HCT116 (cell line): ENCODE data around the gene NUDT14. TPM values are rescaled to one million over a fixed set of nuclear protein-coding genes. Genes with fewer than 3 reads are reported as not detected.

Experiments used
- ATAC-seq: fragments of 200-7000 bp; cut with Tn5 transposase; 2 replicates; pipeline ENCODE4 v1.9.1; 2020; ENCODE audit warnings: mild to moderate bottlenecking, moderate library complexity
- BruUV-seq: library from RNA; stranded (reverse); fragments of 400-500 nt; replicated peaks from 2 replicates; lab custom pipeline; 2021; lab: Mats Ljungman, UMichigan
- CTCF ChIA-PET: fragments of 300-600 bp; sonication (Branson Sonifier 250); formaldehyde crosslinking; loops from one replicate; lab custom pipeline; 2021; ENCODE audit warnings: antibody characterized with exemption; lab: Charles Lee
- POLR2A ChIA-PET: fragments of 300-600, 350-600 bp; sonication (Branson Sonifier 250); formaldehyde crosslinking; loops from one replicate; lab custom pipeline; 2021; ENCODE audit warnings: antibody characterized with exemption; lab: Charles Lee
- RAD21 ChIA-PET, 2 experiments: fragments of 300-600 bp; sonication (Branson Sonifier 250); formaldehyde crosslinking; loops; one replicate each; lab custom pipeline; 2023; ENCODE audit warnings: low total read pairs in 2 of 2; ENCODE audit not compliant: uncharacterized antibody in 2 of 2, unreplicated experiment in 2 of 2, low non-redundant PET in 1 of 2; lab: Charles Lee
- DNase-seq: peaks from one replicate; pipeline ENCODE4 v3.0.0-alpha.2; 2010; ENCODE audit warnings: low read depth, low spot score
- H2AFZ ChIP-seq: fragments of 200-600 bp; shearing (Covaris generic), sonication (generic); 2 replicates; pipeline ENCODE4 v1.6.1; 2017; ENCODE audit warnings: low read depth, mixed run types, mixed read lengths, antibody characterized with exemption, low read length; ENCODE audit not compliant: poor library complexity, severe bottlenecking
- H3K27ac ChIP-seq: 2 replicates; pipeline ENCODE4 v1.5.1; 2012; ENCODE audit warnings: low read depth, low read length
- H3K27me3 ChIP-seq: fragments of 200-600 bp; sonication (generic); 2 replicates; pipeline ENCODE4 v1.6.1; 2016; ENCODE audit warnings: mixed run types, low read length, mixed read lengths; ENCODE audit not compliant: insufficient read depth
- H3K36me3 ChIP-seq, 2 experiments: fragments of 200-500 bp in 1 of 2; fragments of 200-600 bp in 1 of 2; sonication (Bioruptor generic) in 1 of 2; sonication (generic) in 1 of 2; 2 replicates each; pipeline versions ENCODE4 v1.5.1 to v1.6.1; 2014 to 2016; ENCODE audit warnings: low read length in 2 of 2, inconsistent platforms in 1 of 2, mixed read lengths in 1 of 2, mixed run types in 1 of 2; ENCODE audit not compliant: insufficient read depth in 2 of 2, control insufficient read depth in 1 of 2
- H3K4me1 ChIP-seq, 2 experiments: fragments of 200-600 bp in 1 of 2; sonication (generic) in 1 of 2; 2 replicates each; pipeline versions ENCODE4 v1.5.1 to v1.6.1; 2012 to 2017; ENCODE audit warnings: low read length in 2 of 2, inconsistent platforms in 1 of 2, mild to moderate bottlenecking in 1 of 2, mixed read lengths in 1 of 2, mixed run types in 1 of 2, moderate library complexity in 1 of 2; ENCODE audit not compliant: insufficient read depth in 2 of 2, control insufficient read depth in 1 of 2
- H3K4me2 ChIP-seq: fragments of 200-600 bp; sonication (generic); 2 replicates; pipeline ENCODE4 v1.6.1; 2017; ENCODE audit warnings: mixed run types, low read length, mixed read lengths
- H3K4me3 ChIP-seq, 2 experiments: fragments of 200-600 bp in 1 of 2; sonication (generic) in 1 of 2; replicated peaks in 1 of 2; 2 replicates each; pipeline ENCODE4 v1.5.1; 2011 to 2016; ENCODE audit warnings: low read length in 2 of 2, control low read depth in 1 of 2, low read depth in 1 of 2, mild to moderate bottlenecking in 1 of 2, mixed read lengths in 1 of 2, mixed run types in 1 of 2
- H3K79me2 ChIP-seq: fragments of 200-600 bp; sonication (generic); 2 replicates; pipeline ENCODE4 v1.6.1; 2017; ENCODE audit warnings: mild to moderate bottlenecking, mixed run types, low read length, moderate library complexity, mixed read lengths; ENCODE audit not compliant: insufficient read depth
- H3K9ac ChIP-seq: fragments of 200-600 bp; sonication (generic); 2 replicates; pipeline ENCODE4 v1.6.1; 2016; ENCODE audit warnings: low read length, mixed read lengths
- H3K9me2 ChIP-seq: fragments of 200-600 bp; sonication (generic), shearing (Covaris generic); 2 replicates; pipeline ENCODE4 v1.6.1; 2017; ENCODE audit warnings: mixed run types, mild to moderate bottlenecking, moderate library complexity; ENCODE audit not compliant: insufficient read depth
- H3K9me3 ChIP-seq, 2 experiments: fragments of 200-500 bp in 1 of 2; fragments of 200-600 bp in 1 of 2; sonication (Bioruptor generic) in 1 of 2; sonication (generic) in 1 of 2; 2 replicates each; pipeline ENCODE4 v1.6.1; 2014 to 2017; ENCODE audit warnings: low read length in 2 of 2, mixed read lengths in 2 of 2, inconsistent platforms in 1 of 2, low read depth in 1 of 2, mild to moderate bottlenecking in 1 of 2, mixed run types in 1 of 2, moderate library complexity in 1 of 2; ENCODE audit not compliant: control insufficient read depth in 1 of 2, insufficient read depth in 1 of 2
- H4K20me1 ChIP-seq: fragments of 200-600 bp; sonication (generic), shearing (Covaris generic); 2 replicates; pipeline ENCODE4 v1.6.1; 2017; ENCODE audit warnings: mixed run types, mild to moderate bottlenecking, moderate library complexity; ENCODE audit not compliant: insufficient read depth
- CBX3 ChIP-seq: IDR thresholded peaks from 2 replicates; pipeline ENCODE4 v1.6.1; 2012; ENCODE audit warnings: low read depth
- CEBPB ChIP-seq: IDR thresholded peaks from 2 replicates; pipeline ENCODE4 v1.6.1; 2012; ENCODE audit warnings: low read depth
- ELF1 ChIP-seq: IDR thresholded peaks from 2 replicates; pipeline ENCODE4 v1.6.1; 2012; ENCODE audit warnings: low read depth, borderline replicate concordance
- EZH2 ChIP-seq: fragments of 200-600 bp; sonication (generic); IDR thresholded peaks from 2 replicates; pipeline ENCODE4 v1.6.1; 2017; ENCODE audit warnings: antibody characterized with exemption, mixed run types
- EZH2phosphoT487 ChIP-seq: fragments of 200-600 bp; IDR thresholded peaks from 2 replicates; pipeline ENCODE4 v1.6.1; 2018; ENCODE audit warnings: antibody characterized with exemption, borderline replicate concordance
- FOSL1 ChIP-seq: IDR thresholded peaks from 2 replicates; pipeline ENCODE4 v1.6.1; 2012; ENCODE audit warnings: low read depth
- JUND ChIP-seq: IDR thresholded peaks from 2 replicates; pipeline ENCODE4 v1.6.1; 2012
- POLR2AphosphoS5 ChIP-seq: IDR thresholded peaks from 2 replicates; pipeline ENCODE4 v1.6.1; 2011; ENCODE audit warnings: mild to moderate bottlenecking, low read depth, low read length, moderate library complexity
- RAD21 ChIP-seq: IDR thresholded peaks from 2 replicates; pipeline ENCODE4 v1.6.1; 2012; ENCODE audit warnings: low read depth, mild to moderate bottlenecking
- SIN3A ChIP-seq: IDR thresholded peaks from 2 replicates; pipeline ENCODE4 v1.6.1; 2012; ENCODE audit warnings: low read depth
- SP1 ChIP-seq: IDR thresholded peaks from 2 replicates; pipeline ENCODE4 v1.6.1; 2012; ENCODE audit warnings: low read depth
- SRF ChIP-seq: IDR thresholded peaks from 2 replicates; pipeline ENCODE4 v1.6.1; 2012; ENCODE audit warnings: low read depth
- TCF7L2 ChIP-seq: IDR thresholded peaks from 2 replicates; pipeline ENCODE4 v1.7.0; 2011; ENCODE audit warnings: borderline replicate concordance, inconsistent platforms; ENCODE audit not compliant: insufficient read depth, insufficient read length; ENCODE audit errors: extremely low read depth
- YY1 ChIP-seq: IDR thresholded peaks from 2 replicates; pipeline ENCODE4 v1.6.1; 2011; ENCODE audit warnings: low read length, low read depth, moderate library complexity, mild to moderate bottlenecking; ENCODE audit not compliant: insufficient replicate concordance; ENCODE audit errors: extremely low read depth
- ZFX ChIP-seq: fragments of 450-650 bp; IDR thresholded peaks from 2 replicates; pipeline ENCODE4 v1.6.1; 2017
- intact Hi-C: fragments of 100-400 bp; cut with micrococcal nuclease; formaldehyde crosslinking; loops from 2 replicates; pipeline ENCODE4 v1.10.0; 2022
- total RNA-seq: library from RNA; stranded (reverse); gene quantifications from one replicate; pipeline ENCODE4 v1.2.1, GENCODE V29; 2021; ENCODE audit not compliant: unreplicated experiment
- TF ChIP-seq, protein P1 (sequence below): IDR thresholded peaks from 2 replicates; pipeline ENCODE4 v1.6.1; 2012
- TF ChIP-seq, protein P2 (sequence below): IDR thresholded peaks from 2 replicates; pipeline ENCODE4 v1.6.1; 2011; ENCODE audit warnings: mild to moderate bottlenecking, low read length, moderate library complexity; ENCODE audit not compliant: insufficient replicate concordance; ENCODE audit errors: extremely low read depth
- TF ChIP-seq, protein P3 (sequence below): IDR thresholded peaks from 2 replicates; pipeline ENCODE4 v1.6.1; 2012; ENCODE audit warnings: low read depth

Gene NUDT14
- total RNA-seq, 1 experiment from 2014 or later, result 56.1 TPM

DNA sequence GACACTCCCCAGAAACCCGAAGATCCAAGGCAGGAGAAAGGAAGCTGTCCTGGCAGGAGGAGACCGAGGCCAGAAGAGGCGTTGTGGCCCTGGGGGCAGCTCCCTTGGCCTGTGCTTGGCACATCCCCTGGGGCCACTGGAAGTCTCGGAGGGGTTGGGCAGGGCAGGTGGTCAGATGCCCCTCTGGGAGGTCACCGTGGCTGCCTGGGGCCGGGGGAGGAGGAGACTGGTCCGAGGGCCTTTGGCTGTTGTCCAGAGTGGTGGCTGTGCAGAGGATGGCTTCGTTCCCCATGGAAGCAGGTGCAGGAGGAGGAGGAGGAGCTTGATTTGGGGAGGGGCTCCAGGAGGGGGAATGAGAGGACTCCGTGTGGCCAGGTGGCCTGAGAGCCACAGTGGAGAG lies 3.3 kb upstream of the NUDT14 start:
- H3K9me2 ChIP-seq, result no peaks in the 10 kb centered on the region
- H2AFZ ChIP-seq, result no peak overlapping the region
- RAD21 ChIA-PET, result no interaction called here
- no peak overlapping the region for H3K4me2 ChIP-seq
- H3K27ac ChIP-seq, result no peak overlapping the region
- intact Hi-C loops, result loop anchor here (5.0 kb wide), 1 partner anchor 92 kb away; no protein-coding TSS in a partner anchor
- H3K36me3 ChIP-seq, result no peaks in the 10 kb centered on the region
- TF ChIP-seq POLR2AphosphoS5 (no peak), SIN3A (no peak), CEBPB (no peak), EZH2phosphoT487 (no peak), SP1 (no peak), TCF7L2 (no peak), JUND (no peak), CBX3 (no peak), EZH2 (no peak), RAD21 (no peak), SRF (no peak), YY1 (no peak), ELF1 (no peak), FOSL1 (no peak), ZFX (no peak)
- TF ChIP-seq, protein P1, sequence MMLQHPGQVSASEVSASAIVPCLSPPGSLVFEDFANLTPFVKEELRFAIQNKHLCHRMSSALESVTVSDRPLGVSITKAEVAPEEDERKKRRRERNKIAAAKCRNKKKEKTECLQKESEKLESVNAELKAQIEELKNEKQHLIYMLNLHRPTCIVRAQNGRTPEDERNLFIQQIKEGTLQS, result no peak
- TF ChIP-seq, protein P2, sequence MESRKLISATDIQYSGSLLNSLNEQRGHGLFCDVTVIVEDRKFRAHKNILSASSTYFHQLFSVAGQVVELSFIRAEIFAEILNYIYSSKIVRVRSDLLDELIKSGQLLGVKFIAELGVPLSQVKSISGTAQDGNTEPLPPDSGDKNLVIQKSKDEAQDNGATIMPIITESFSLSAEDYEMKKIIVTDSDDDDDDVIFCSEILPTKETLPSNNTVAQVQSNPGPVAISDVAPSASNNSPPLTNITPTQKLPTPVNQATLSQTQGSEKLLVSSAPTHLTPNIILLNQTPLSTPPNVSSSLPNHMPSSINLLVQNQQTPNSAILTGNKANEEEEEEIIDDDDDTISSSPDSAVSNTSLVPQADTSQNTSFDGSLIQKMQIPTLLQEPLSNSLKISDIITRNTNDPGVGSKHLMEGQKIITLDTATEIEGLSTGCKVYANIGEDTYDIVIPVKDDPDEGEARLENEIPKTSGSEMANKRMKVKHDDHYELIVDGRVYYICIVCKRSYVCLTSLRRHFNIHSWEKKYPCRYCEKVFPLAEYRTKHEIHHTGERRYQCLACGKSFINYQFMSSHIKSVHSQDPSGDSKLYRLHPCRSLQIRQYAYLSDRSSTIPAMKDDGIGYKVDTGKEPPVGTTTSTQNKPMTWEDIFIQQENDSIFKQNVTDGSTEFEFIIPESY, result no peak
- TF ChIP-seq, protein P3, sequence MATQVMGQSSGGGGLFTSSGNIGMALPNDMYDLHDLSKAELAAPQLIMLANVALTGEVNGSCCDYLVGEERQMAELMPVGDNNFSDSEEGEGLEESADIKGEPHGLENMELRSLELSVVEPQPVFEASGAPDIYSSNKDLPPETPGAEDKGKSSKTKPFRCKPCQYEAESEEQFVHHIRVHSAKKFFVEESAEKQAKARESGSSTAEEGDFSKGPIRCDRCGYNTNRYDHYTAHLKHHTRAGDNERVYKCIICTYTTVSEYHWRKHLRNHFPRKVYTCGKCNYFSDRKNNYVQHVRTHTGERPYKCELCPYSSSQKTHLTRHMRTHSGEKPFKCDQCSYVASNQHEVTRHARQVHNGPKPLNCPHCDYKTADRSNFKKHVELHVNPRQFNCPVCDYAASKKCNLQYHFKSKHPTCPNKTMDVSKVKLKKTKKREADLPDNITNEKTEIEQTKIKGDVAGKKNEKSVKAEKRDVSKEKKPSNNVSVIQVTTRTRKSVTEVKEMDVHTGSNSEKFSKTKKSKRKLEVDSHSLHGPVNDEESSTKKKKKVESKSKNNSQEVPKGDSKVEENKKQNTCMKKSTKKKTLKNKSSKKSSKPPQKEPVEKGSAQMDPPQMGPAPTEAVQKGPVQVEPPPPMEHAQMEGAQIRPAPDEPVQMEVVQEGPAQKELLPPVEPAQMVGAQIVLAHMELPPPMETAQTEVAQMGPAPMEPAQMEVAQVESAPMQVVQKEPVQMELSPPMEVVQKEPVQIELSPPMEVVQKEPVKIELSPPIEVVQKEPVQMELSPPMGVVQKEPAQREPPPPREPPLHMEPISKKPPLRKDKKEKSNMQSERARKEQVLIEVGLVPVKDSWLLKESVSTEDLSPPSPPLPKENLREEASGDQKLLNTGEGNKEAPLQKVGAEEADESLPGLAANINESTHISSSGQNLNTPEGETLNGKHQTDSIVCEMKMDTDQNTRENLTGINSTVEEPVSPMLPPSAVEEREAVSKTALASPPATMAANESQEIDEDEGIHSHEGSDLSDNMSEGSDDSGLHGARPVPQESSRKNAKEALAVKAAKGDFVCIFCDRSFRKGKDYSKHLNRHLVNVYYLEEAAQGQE, result no peak
- TF ChIP-seq, all 23 proteins: peak for 0
- H3K9me3 ChIP-seq, result peaks cover 4 to 11% of the 10 kb centered on the region in 2 experiments; a peak in 2 of 4 replicates
- ChIA-PET CTCF (no interaction called here), POLR2A (no interaction called here)
- no peak overlapping the region for H3K9ac ChIP-seq
- no peak overlapping the region for H3K4me3 ChIP-seq
- no peak for DNase-seq
- peaks cover 7 to 20% of the 10 kb centered on the region in 2 experiments for H3K4me1 ChIP-seq
- no TSS peak for BruUV-seq
- no peaks in the 10 kb centered on the region for H3K79me2 ChIP-seq
- ATAC-seq, result no peak
- no peaks in the 10 kb centered on the region for H4K20me1 ChIP-seq
- no peaks in the 10 kb centered on the region for H3K27me3 ChIP-seq
